Measurements from ENCODE around the gene ZNF134.

Gene ZNF134

DNA sequence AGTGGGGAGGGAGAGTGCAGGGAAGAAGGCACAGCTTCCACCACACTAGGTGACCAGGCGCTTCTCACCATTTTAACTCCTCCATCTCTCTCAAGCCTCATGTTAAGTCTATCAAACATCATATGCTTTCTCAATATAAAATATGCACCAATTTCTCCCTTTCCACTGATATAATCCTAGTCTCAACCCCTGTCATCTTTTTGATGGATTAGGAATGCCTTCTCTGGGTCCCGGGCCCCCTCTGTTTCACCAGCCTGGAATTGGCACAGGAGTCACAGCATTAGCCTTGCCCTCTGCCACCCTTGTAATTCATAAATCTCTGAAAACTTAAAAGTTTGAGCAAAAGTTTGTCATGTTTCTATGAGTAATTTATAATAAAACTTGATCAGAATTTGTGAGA, 54.6 kb downstream of the ZNF134 start, which contains the start of gene ZSCAN4:
TSS of gene ZSCAN4 (plus strand) at position 301 of the 400 bp plus-strand sequence. CDS start 7,211 bp downstream, outside the sequence.
- in situ Hi-C loops (cut with MboI; ENCODE audit: low pct_unique_long_range_greater_than_20kb, low sequenced_read_pairs, unreplicated experiment) = no loop called here
- DNase-seq (ENCODE audit: low spot score) = no peak
- TF ChIP-seq, protein P1, sequence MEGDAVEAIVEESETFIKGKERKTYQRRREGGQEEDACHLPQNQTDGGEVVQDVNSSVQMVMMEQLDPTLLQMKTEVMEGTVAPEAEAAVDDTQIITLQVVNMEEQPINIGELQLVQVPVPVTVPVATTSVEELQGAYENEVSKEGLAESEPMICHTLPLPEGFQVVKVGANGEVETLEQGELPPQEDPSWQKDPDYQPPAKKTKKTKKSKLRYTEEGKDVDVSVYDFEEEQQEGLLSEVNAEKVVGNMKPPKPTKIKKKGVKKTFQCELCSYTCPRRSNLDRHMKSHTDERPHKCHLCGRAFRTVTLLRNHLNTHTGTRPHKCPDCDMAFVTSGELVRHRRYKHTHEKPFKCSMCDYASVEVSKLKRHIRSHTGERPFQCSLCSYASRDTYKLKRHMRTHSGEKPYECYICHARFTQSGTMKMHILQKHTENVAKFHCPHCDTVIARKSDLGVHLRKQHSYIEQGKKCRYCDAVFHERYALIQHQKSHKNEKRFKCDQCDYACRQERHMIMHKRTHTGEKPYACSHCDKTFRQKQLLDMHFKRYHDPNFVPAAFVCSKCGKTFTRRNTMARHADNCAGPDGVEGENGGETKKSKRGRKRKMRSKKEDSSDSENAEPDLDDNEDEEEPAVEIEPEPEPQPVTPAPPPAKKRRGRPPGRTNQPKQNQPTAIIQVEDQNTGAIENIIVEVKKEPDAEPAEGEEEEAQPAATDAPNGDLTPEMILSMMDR (IDR thresholded peaks at IDR 0.05; ENCODE audit: extremely low read depth, insufficient read depth, missing control alignments) = no peak

- in situ Hi-C loops (cut with MboI; ENCODE audit: low pct_unique_long_range_greater_than_20kb, low sequenced_read_pairs, unreplicated experiment) = no loop called here
- TF ChIP-seq, protein P1 (IDR thresholded peaks at IDR 0.05; ENCODE audit: extremely low read depth, insufficient read depth, missing control alignments) = no peak
- DNase-seq (ENCODE audit: low spot score) = no peak
Observed at GRCh38 chr19:57671124-57671895, 57.3 kb downstream of the ZNF134 start.

DNA sequence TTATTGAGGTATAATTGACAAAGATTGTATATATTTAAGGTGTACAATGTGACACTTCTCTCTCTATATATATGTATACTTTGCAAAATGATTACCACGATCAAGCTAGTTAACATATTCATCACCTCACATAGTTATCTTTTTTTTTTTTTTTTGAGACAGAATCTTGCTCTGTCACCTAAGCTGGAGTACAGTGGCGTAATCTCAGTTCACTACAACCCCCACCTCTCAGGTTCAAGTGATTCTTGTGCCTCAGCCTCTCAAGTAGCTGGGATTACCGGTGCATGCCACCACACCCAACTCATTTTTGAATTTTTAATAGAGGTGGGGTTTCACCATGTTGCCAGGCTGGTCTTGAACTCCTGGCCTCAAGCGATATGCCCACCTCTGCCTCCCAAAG, 58.4 kb downstream of the ZNF134 start:
- DNase-seq (ENCODE audit: low spot score) = no peak
- in situ Hi-C loops (cut with MboI; ENCODE audit: low pct_unique_long_range_greater_than_20kb, low sequenced_read_pairs, unreplicated experiment) = no loop called here
- TF ChIP-seq, protein P1 (IDR thresholded peaks at IDR 0.05; ENCODE audit: extremely low read depth, insufficient read depth, missing control alignments) = no peak

Data from GM13977 (cell line).